HFF-Myc (cell line): ENCODE data around the gene RAG2.

Experiments used
- DNase-seq: peaks from one replicate; pipeline ENCODE4 v3.0.0-alpha.2; 2011; ENCODE audit warnings: low read depth; ENCODE audit errors: extremely low read depth
- H3K4me3 ChIP-seq: replicated peaks from 2 replicates; pipeline ENCODE4 v1.5.1; 2011; ENCODE audit warnings: low read depth, mild to moderate bottlenecking, control low read depth, low read length
- TF ChIP-seq, protein P1 (sequence below): IDR thresholded peaks from 2 replicates; pipeline ENCODE4 v1.5.1; 2012; ENCODE audit warnings: mild to moderate bottlenecking, low read depth, low read length, control low read depth; ENCODE audit errors: missing control alignments

Gene RAG2

DNA sequence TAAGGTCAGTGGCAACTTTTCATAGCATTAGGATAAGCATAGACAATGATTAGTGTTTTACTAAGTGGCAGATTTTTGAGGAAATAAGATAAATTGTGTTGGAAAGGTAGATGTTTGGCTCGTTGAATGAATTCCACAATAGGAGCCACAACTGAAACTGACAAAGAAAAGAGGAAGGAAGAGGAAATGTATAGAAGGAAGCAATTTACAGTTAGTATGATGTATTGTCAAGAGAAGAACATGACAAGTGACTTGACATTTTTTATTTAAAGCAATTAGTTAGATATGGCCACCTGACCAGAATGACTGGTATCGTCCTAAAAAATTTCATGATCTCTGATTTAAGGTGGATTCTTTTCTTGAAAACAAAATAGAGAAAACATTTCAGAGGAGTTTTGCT, 3.1 kb upstream of the RAG2 start:
- no peak for DNase-seq
- TF ChIP-seq, protein P1, sequence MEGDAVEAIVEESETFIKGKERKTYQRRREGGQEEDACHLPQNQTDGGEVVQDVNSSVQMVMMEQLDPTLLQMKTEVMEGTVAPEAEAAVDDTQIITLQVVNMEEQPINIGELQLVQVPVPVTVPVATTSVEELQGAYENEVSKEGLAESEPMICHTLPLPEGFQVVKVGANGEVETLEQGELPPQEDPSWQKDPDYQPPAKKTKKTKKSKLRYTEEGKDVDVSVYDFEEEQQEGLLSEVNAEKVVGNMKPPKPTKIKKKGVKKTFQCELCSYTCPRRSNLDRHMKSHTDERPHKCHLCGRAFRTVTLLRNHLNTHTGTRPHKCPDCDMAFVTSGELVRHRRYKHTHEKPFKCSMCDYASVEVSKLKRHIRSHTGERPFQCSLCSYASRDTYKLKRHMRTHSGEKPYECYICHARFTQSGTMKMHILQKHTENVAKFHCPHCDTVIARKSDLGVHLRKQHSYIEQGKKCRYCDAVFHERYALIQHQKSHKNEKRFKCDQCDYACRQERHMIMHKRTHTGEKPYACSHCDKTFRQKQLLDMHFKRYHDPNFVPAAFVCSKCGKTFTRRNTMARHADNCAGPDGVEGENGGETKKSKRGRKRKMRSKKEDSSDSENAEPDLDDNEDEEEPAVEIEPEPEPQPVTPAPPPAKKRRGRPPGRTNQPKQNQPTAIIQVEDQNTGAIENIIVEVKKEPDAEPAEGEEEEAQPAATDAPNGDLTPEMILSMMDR, result no peak
- H3K4me3 ChIP-seq, result no peak overlapping the region

DNA sequence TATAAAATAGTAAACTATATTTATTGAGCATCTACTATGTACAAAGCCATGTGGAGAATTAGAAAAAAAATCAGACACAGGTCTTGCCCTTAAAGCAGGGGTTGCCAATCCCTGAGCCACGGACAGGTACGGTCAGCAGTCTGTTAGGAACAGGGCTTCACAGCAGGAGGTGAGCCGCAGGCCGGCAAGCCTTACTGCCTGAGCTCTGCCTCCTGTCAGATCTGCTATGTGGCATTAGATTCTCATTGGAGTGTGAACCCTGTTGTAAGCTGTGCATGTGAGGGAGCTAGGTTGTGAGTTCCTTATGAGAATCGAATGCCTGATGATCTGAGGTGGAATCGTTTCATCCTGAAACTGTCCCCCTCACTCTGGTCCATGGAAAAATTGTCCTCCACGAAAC, 2.1 kb upstream of the RAG2 start:
- H3K4me3 ChIP-seq, result no peak overlapping the region
- DNase-seq, result no peak
- TF ChIP-seq, protein P1, result no peak

DNA sequence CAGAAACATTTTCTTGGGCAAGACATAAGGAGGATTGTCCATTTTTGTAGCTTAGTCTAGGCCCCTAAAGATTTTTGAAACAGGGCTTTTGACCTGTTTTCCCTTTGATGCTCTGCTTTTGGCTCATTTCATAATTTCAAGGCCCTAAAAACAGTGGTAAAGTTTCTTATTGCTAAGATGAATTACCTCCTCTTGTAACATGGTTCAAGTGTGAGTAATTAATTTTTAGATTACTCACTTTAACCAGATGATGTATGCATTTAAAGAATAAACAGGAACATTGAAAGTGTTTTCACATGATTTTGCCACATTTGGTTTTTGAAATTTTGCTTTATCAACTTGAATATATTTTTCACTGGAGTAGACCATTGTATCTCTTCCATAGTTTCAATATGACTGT, 1.2 kb downstream of the RAG2 start:
- no peak for DNase-seq
- TF ChIP-seq, protein P1, result no peak
- H3K4me3 ChIP-seq, result no peak overlapping the region

DNA sequence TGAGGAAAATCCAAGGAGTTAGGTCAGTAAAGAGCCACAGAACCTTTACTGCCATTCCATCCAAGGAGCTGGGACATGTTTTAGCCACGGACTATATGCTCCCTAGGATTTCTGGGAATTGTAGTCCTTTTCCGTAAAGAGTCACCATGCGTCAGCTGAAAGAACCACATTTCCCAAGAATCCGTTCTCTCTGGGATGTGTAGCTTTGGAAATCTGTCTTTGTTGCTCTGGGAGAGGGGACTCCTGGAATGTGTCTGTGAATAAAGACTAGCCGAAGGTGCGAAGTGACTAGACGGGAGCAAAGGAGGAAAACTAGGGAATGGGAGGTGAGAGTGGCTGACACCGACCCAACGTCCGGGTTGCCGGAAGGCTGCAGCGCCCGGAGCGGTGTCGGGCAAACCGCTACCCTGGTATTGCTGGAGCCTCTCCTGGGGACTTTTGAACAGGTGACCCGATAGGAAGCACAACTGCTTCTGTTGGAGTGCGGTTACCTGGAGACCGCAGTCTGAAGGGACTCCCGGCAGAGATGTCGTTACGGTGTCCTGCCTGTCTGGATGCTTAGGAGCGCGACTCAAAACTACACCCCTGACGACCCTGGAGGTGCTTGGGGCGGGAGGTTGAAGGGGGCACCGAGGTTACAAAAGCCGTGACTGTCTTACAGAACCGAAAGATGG, 3.6 kb downstream of the RAG2 start, which contains the start of gene IFTAP:
TSS of gene IFTAP (plus strand) at position 187 of the 674 bp plus-strand sequence. CDS start 15,602 bp downstream, outside the sequence.
- TF ChIP-seq, protein P1, result no peak
- DNase-seq, result peak; percentile 90
- peak within 1 kb of the TSS; percentile 84 for H3K4me3 ChIP-seq

DNA sequence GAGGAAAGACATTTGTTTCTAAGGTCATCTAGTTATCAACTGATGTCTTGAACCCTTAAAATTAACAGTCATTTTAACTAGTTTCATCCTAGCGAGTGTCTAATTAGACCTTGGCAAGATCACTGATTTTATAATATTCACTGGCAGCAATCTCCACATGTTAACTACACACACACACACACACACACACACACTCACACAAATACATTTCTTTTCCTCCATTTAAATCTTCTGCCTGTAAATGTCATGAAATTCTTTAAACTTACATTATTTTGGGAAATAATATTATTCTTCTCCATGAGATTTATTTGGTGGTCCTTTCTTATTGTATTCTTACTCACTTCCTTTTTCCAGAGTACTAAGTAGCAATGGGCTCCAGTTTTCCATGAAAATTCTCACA, 6.6 kb downstream of the RAG2 start:
- no peak for DNase-seq
- TF ChIP-seq, protein P1, result no peak
- H3K4me3 ChIP-seq, result no peak overlapping the region

DNA sequence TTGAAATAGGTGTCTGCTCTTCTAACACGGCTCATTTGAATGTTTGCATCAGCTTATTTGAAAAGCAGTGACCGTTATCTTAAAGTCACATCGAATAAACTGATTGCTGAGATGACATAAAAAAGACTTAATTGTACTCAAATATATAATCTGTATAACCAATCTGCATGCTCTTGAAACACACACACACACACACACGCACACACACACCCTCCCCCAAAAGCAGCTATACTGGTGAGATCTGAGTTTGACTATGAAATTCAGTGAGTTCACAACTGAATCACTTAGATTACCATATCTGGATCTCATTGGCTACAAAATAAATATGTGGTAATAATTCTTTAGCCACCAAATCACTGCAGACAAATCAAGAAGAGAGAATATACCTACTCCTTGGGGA, 7.5 kb downstream of the RAG2 start:
- no peak overlapping the region for H3K4me3 ChIP-seq
- TF ChIP-seq, protein P1, result no peak
- DNase-seq, result no peak

DNA sequence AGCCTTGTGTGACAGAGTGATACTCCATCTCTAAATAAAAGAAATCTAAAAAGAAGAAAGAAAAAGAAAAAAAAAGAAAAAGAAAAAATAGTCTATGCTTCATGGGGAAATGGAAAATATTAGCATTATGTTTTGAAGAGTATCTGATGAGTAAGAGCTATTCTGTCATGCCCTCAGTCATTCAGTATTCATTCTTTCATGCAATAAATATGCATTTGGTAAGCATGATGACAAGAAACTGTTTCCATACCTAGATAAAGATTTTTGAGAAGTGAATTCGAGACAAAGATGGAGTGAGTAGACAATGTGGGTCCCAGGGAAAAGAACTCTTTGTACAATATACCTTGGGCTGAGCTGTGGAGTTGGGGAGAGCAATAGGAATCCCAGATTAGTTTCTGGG, 9.9 kb downstream of the RAG2 start:
- TF ChIP-seq, protein P1, result no peak
- H3K4me3 ChIP-seq, result no peak overlapping the region

More for the DNA sequence above, 9.9 kb downstream of the RAG2 start:
- DNase-seq, result no peak
